HG02884 (cell line): ENCODE data around the gene SMOC2.

Experiments
- ATAC-seq: cut with Tn5 transposase; IDR thresholded peaks from one replicate; pipeline ENCODE4 v1.9.1; 2021; ENCODE audit warnings: mild to moderate bottlenecking, moderate library complexity; ENCODE audit not compliant: unreplicated experiment

The SMOC2 gene

GRCh38 chr6:168415098-168415992 is 25.6 kb upstream of the SMOC2 start:
- no peak for ATAC-seq

- no peak for ATAC-seq
Measured at GRCh38 chr6:168415993-168416530, 24.9 kb upstream of the SMOC2 start.

GRCh38 chr6:168416531-168416930 is 24.5 kb upstream of the SMOC2 start:
- no peak for ATAC-seq

- no peak for ATAC-seq
Measured at GRCh38 chr6:168417191-168417590, 23.8 kb upstream of the SMOC2 start.

GRCh38 chr6:168417679-168418557 is 23.1 kb upstream of the SMOC2 start:
- ATAC-seq = no peak

- no peak for ATAC-seq
Measured at GRCh38 chr6:168418711-168419121, 22.3 kb upstream of the SMOC2 start.

- no peak for ATAC-seq
Measured at GRCh38 chr6:168419569-168419968, 21.4 kb upstream of the SMOC2 start.

GRCh38 chr6:168420084-168420483 is 20.9 kb upstream of the SMOC2 start:
- ATAC-seq = no peak

GRCh38 chr6:168420706-168421105 is 20.3 kb upstream of the SMOC2 start:
- ATAC-seq = no peak

- ATAC-seq = no peak
Measured at GRCh38 chr6:168427184-168427583, 13.8 kb upstream of the SMOC2 start.

GRCh38 chr6:168428052-168428826 is 12.7 kb upstream of the SMOC2 start:
- no peak for ATAC-seq

- no peak for ATAC-seq
Measured at GRCh38 chr6:168428863-168429262, 12.1 kb upstream of the SMOC2 start.

- no peak for ATAC-seq
Measured at GRCh38 chr6:168432196-168432595, 8.8 kb upstream of the SMOC2 start.

- no peak for ATAC-seq
Measured at GRCh38 chr6:168433898-168434297, 7.1 kb upstream of the SMOC2 start.

GRCh38 chr6:168434505-168434904 is 6.5 kb upstream of the SMOC2 start:
- no peak for ATAC-seq

- ATAC-seq = no peak
Measured at GRCh38 chr6:168437751-168438150, 3.2 kb upstream of the SMOC2 start.

GRCh38 chr6:168438783-168439520 is 2.0 kb upstream of the SMOC2 start:
- ATAC-seq = no peak

- ATAC-seq = no peak
Measured at GRCh38 chr6:168439794-168440450, 1.1 kb upstream of the SMOC2 start.
